Tibial nerve (tissue), 4 donors: ENCODE results near the gene NPEPL1. TPM values are rescaled to one million over a fixed set of nuclear protein-coding genes. Genes with fewer than 3 reads are reported as not detected.
A peak's percentile ranks its signal among the peaks of the same experiment; 100 is the strongest.

ENCODE experiments used
- DNase-seq, 2 donors: peaks; one replicate each; pipeline ENCODE4 v3.0.0-alpha.2; 2019; ENCODE audit warnings: low spot score in 2 of 2
- H3K27ac ChIP-seq, 4 donors: fragments of 200-600 bp; sonication (generic) in 3 of 4; one replicate each; pipeline ENCODE4 v1.5.1; 2017 to 2019; ENCODE audit warnings: mild to moderate bottlenecking in 1 of 4
- H3K27me3 ChIP-seq, 2 donors: fragments of 200-600 bp; sonication (generic) in 1 of 2; one replicate each; pipeline versions ENCODE4 v1.5.1 to v1.6.0; 2017 to 2019
- H3K36me3 ChIP-seq, 3 donors: fragments of 200-600 bp; sonication (generic); one replicate each; pipeline ENCODE4 v1.5.1; 2018 to 2019
- H3K4me1 ChIP-seq, 4 donors: fragments of 200-600 bp; sonication (generic) in 3 of 4; one replicate each; pipeline ENCODE4 v1.5.1; 2017 to 2019
- H3K4me3 ChIP-seq, 4 donors: fragments of 200-600 bp; sonication (generic) in 3 of 4; one replicate each; pipeline ENCODE4 v1.5.1; 2017 to 2019; ENCODE audit warnings: mild to moderate bottlenecking in 1 of 4, moderate library complexity in 1 of 4
- H3K9me3 ChIP-seq, 4 donors: fragments of 200-600 bp; sonication (generic) in 3 of 4; one replicate each; pipeline ENCODE4 v1.5.1; 2017 to 2019
- EP300 ChIP-seq, 2 donors: sonication (generic); formaldehyde crosslinking; IDR thresholded peaks; one replicate each; pipeline ENCODE4 v1.6.1; 2017; ENCODE audit warnings: antibody characterized with exemption in 2 of 2, mild to moderate bottlenecking in 1 of 2
- POLR2A ChIP-seq, 2 donors: fragments of 450-650 bp; IDR thresholded peaks; one replicate each; pipeline ENCODE4 v1.6.1; 2017; ENCODE audit warnings: antibody characterized with exemption in 2 of 2, mild to moderate bottlenecking in 2 of 2, moderate library complexity in 2 of 2
- WGBS, 2 donors: methylation state at CpG; one replicate each; pipeline ENCODE4 v1.1.5; 2018; 5-methylcytosine and 5-hydroxymethylcytosine counted together
- total RNA-seq, 4 donors: library from RNA; depleted of rRNA; stranded (reverse); fragments of >200 nt; gene quantifications; one replicate each; pipeline ENCODE4 v1.1.0, GENCODE V29; 2016
- TF ChIP-seq, protein P1 (sequence below), 5 experiments: fragments of 200-600 bp in 3 of 5; fragments of 450-650 bp in 2 of 5; sonication (generic) in 3 of 5; IDR thresholded peaks; one replicate each; pipeline ENCODE4 v1.5.1; 2016 to 2019; ENCODE audit warnings: antibody characterized with exemption in 5 of 5, mild to moderate bottlenecking in 3 of 5, moderate library complexity in 2 of 5

The NPEPL1 gene
- total RNA-seq, 4 donors from 2014 or later: 57.6 to 123 (median 73.0) TPM

GRCh38 chr20:58690396-58691135 is 2.0 kb upstream of the NPEPL1 start:
- peak overlapping the region; percentile 87 to 98 (median 92) for H3K27ac ChIP-seq
- DNase-seq: peak in 1 of 2 donors; percentile 56
- WGBS, 2 donors: 25 to 28% methylated on average over 7 of the region's 7 CpGs
- TF ChIP-seq, protein P1, sequence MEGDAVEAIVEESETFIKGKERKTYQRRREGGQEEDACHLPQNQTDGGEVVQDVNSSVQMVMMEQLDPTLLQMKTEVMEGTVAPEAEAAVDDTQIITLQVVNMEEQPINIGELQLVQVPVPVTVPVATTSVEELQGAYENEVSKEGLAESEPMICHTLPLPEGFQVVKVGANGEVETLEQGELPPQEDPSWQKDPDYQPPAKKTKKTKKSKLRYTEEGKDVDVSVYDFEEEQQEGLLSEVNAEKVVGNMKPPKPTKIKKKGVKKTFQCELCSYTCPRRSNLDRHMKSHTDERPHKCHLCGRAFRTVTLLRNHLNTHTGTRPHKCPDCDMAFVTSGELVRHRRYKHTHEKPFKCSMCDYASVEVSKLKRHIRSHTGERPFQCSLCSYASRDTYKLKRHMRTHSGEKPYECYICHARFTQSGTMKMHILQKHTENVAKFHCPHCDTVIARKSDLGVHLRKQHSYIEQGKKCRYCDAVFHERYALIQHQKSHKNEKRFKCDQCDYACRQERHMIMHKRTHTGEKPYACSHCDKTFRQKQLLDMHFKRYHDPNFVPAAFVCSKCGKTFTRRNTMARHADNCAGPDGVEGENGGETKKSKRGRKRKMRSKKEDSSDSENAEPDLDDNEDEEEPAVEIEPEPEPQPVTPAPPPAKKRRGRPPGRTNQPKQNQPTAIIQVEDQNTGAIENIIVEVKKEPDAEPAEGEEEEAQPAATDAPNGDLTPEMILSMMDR (IDR thresholded peaks at IDR 0.05): no peak
- TF ChIP-seq POLR2A (IDR thresholded peaks at IDR 0.05) (peak in 1 of 2 donors; percentile 21), EP300 (IDR thresholded peaks at IDR 0.05) (peak; percentile 70 to 91)
- H3K9me3 ChIP-seq: no peaks in the 10 kb centered on the region
- H3K27me3 ChIP-seq: no peaks in the 10 kb centered on the region
- peaks cover 6 to 47% (median 21%) of the 10 kb centered on the region in 4 donors for H3K4me1 ChIP-seq
- no peak overlapping the region for H3K4me3 ChIP-seq
- peaks cover 0 to 13% (median 0%) of the 10 kb centered on the region in 3 donors for H3K36me3 ChIP-seq

- Histone ChIP-seq H3K27me3 (no peaks in the 10 kb centered on the region), H3K4me1 (peaks cover 6 to 47% (median 21%) of the 10 kb centered on the region in 4 donors), H3K36me3 (peaks cover 0 to 20% (median 0%) of the 10 kb centered on the region in 3 donors), H3K27ac (peak overlapping the region; percentile 87 to 98 (median 92)), H3K9me3 (no peaks in the 10 kb centered on the region), H3K4me3 (peak overlapping the region in 1 of 4 donors; percentile 36)
- peak in 1 of 2 donors; percentile 56 for DNase-seq
- 52 to 67% methylated on average over 22 to 31 of the region's 31 CpGs for WGBS, 2 donors
- peak in 1 of 2 donors; percentile 38 for TF ChIP-seq EP300 (IDR thresholded peaks at IDR 0.05)
- TF ChIP-seq, protein P1 (IDR thresholded peaks at IDR 0.05): no peak
Observed at GRCh38 chr20:58691773-58692578, 624 bp upstream of the NPEPL1 start.

DNA sequence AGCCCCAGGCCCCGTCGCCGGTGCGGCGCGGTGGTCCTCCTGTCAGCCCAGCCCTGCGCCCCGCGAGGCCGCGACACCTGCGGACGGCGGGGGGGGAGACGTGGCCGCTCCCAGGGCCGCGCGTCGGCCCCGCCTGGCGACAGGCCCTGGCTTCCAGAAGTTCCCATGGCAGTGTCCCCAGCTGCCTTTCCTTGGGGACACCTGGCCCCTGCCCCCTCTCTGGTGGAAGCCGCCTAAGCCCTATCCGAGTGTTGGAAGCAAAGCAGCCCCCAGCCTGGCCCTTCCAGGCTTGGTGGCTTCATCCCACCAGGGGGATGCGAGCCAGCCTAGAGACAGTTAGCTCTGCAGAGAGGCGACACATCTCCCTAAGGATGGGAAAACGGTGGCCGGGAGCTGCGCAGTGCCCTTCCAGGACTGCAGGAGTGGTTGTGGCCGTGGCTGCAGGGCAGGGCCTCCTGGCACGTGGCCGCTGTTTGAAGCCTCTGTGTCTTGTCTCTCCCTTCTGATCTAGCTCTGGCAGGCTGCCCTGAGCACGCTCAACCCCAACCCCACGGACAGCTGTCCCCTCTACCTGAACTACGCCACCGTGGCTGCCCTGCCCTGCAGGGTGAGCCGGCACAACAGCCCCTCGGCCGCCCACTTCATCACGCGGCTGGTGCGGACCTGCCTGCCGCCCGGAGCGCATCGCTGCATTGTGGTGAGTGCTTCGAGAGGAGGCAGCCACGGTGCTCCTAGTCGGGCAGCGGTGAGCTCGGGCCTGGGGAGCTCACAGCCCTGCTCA is 816 bp downstream of the NPEPL1 start:
- no peaks in the 10 kb centered on the region for H3K27me3 ChIP-seq
- peaks cover 6 to 47% (median 21%) of the 10 kb centered on the region in 4 donors for H3K4me1 ChIP-seq
- TF ChIP-seq POLR2A (IDR thresholded peaks at IDR 0.05) (no peak), EP300 (IDR thresholded peaks at IDR 0.05) (no peak)
- TF ChIP-seq, protein P1 (IDR thresholded peaks at IDR 0.05): no peak
- WGBS, 2 donors: 53 to 58% methylated on average over 21 to 31 of the region's 51 CpGs
- no peaks in the 10 kb centered on the region for H3K9me3 ChIP-seq
- H3K27ac ChIP-seq: peak overlapping the region; percentile 49 to 90 (median 62)
- no peak for DNase-seq
- peak overlapping the region; percentile 41 to 71 (median 46) for H3K4me3 ChIP-seq
- H3K36me3 ChIP-seq: peaks cover 0 to 34% (median 9%) of the 10 kb centered on the region in 3 donors

DNA sequence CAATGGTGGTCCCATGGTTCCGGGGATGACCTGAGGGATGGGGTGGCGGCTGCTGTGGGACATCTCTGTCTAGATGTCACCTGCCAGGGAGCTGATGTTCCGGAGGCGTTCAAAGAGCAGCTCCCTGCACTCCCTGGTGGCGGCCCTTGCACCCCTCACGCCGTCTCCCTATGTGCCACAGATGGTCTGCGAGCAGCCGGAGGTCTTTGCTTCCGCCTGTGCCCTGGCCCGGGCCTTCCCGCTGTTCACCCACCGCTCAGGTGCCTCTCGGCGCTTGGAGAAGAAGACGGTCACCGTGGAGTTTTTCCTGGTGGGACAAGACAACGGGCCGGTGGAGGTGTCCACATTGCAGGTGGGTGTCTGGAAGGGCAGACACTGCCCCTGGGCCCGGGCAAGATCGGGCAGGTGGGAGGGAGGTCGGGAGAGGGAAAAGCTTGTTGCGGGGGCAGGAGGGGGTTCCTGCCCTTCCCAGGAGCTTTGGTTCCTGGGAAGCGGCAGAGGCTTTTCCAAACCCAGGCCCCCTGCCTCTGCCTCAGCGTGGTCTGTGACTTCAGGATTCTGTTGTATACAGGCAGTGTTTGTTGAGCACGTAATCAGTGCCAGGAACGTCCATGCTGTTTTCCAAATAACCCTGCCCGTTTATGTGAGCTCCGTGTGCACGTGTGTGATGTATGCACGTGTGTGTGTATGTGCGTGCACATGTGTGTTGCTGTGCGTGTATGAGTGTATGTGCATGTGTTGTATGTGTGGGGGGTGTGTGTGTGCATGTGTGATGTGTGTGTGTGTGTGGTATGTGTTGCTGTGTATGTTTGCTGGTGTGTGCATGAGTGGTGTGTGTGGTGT is 1.9 kb downstream of the NPEPL1 start:
- DNase-seq: no peak
- Histone ChIP-seq H3K36me3 (peaks cover 0 to 45% (median 16%) of the 10 kb centered on the region in 3 donors), H3K9me3 (no peaks in the 10 kb centered on the region), H3K4me3 (no peak overlapping the region), H3K27me3 (no peaks in the 10 kb centered on the region), H3K4me1 (peaks cover 6 to 44% (median 21%) of the 10 kb centered on the region in 4 donors), H3K27ac (no peak overlapping the region)
- 92% methylated on average over 31 to 32 of the region's 33 CpGs for WGBS, 2 donors
- TF ChIP-seq POLR2A (IDR thresholded peaks at IDR 0.05): no peak
- TF ChIP-seq, protein P1 (IDR thresholded peaks at IDR 0.05): no peak
- TF ChIP-seq EP300 (IDR thresholded peaks at IDR 0.05): no peak
